Endothelial cell of umbilical vein (primary cell): ENCODE measurements around the gene TMEM51. TPM values are rescaled to one million over a fixed set of nuclear protein-coding genes. Genes with fewer than 3 reads are reported as not detected.
"Not testable (repeated sequence)": the region's sequence is repeated elsewhere in the genome, so short reads cannot be mapped to it uniquely, and the experiment has no call there.

ENCODE experiments used
- BruUV-seq: library from RNA; stranded (reverse); fragments of 400-500 nt; replicated peaks from 2 replicates; lab custom pipeline; 2021; lab: Mats Ljungman, UMichigan
- CTCF ChIA-PET: fragments of 300-600, 350-600 bp; sonication (Branson Sonifier 250); formaldehyde crosslinking; loops from one replicate; lab custom pipeline; 2021; ENCODE audit warnings: antibody characterized with exemption, inconsistent platforms; lab: Charles Lee
- POLR2A ChIA-PET: fragments of 300-600, 350-600 bp; sonication (Branson Sonifier 250); formaldehyde crosslinking; loops from one replicate; lab custom pipeline; 2021; ENCODE audit warnings: antibody characterized with exemption, inconsistent platforms; lab: Charles Lee
- DNase-seq: peaks from one replicate; pipeline ENCODE4 v3.0.0-alpha.2; 2011; ENCODE audit warnings: low read depth, low spot score
- FAIRE-seq: peaks from 2 replicates; lab custom pipeline; 2011; peaks lifted over from hg19 to GRCh38; lab: Jason Lieb, UNC
- H2AFZ ChIP-seq: 2 replicates; pipeline ENCODE4 v1.6.0; 2012; ENCODE audit warnings: low read depth, low read length, control low read depth, inconsistent platforms
- H3K27ac ChIP-seq: 2 replicates; pipeline ENCODE4 v1.5.1; 2011; ENCODE audit warnings: low read depth, mild to moderate bottlenecking, control low read depth, low read length, moderate library complexity; ENCODE audit not compliant: insufficient read depth
- H3K27me3 ChIP-seq, 2 experiments: 2 replicates each; pipeline versions ENCODE4 v1.6.0 to v1.6.1; 2011; ENCODE audit warnings: low read length in 2 of 2, mixed read lengths in 1 of 2; ENCODE audit not compliant: control insufficient read depth in 2 of 2, insufficient read depth in 2 of 2
- H3K36me3 ChIP-seq, 2 experiments: 2 replicates in 1 of 2; 3 replicates in 1 of 2; pipeline ENCODE4 v1.5.1; 2011; ENCODE audit warnings: low read length in 2 of 2, mild to moderate bottlenecking in 1 of 2, moderate library complexity in 1 of 2; ENCODE audit not compliant: control insufficient read depth in 2 of 2, insufficient read depth in 2 of 2; ENCODE audit errors: extremely low read depth in 1 of 2
- H3K4me1 ChIP-seq: 3 replicates; pipeline ENCODE4 v1.5.1; 2011; ENCODE audit warnings: mild to moderate bottlenecking, low read length; ENCODE audit not compliant: control insufficient read depth, insufficient read depth; ENCODE audit errors: extremely low read depth
- H3K4me2 ChIP-seq: 2 replicates; pipeline ENCODE4 v1.6.1; 2011; ENCODE audit warnings: low read length, control low read depth, mixed read lengths; ENCODE audit not compliant: insufficient read depth
- H3K4me3 ChIP-seq, 3 experiments: fragments of 200-600 bp in 1 of 3; sonication (generic), shearing (Covaris generic) in 1 of 3; replicated peaks in 1 of 3; 2 replicates each; pipeline ENCODE4 v1.5.1; 2011 to 2016; ENCODE audit warnings: control low read depth in 3 of 3, low read length in 3 of 3, mild to moderate bottlenecking in 2 of 3, inconsistent platforms in 1 of 3, low read depth in 1 of 3, moderate library complexity in 1 of 3; ENCODE audit not compliant: insufficient read depth in 1 of 3
- H3K79me2 ChIP-seq: 2 replicates; pipeline ENCODE4 v1.6.0; 2012; ENCODE audit warnings: low read length, inconsistent platforms; ENCODE audit not compliant: control insufficient read depth, insufficient read depth
- H3K9ac ChIP-seq: replicated peaks from 2 replicates; pipeline ENCODE3; 2011; ENCODE audit warnings: low read length, control low read depth; ENCODE audit not compliant: insufficient read depth; ENCODE audit errors: extremely low read depth
- H3K9me1 ChIP-seq: replicated peaks from 3 replicates; pipeline ENCODE4 v1.6.0; 2011; ENCODE audit warnings: mild to moderate bottlenecking, low read length; ENCODE audit not compliant: control insufficient read depth, insufficient read depth; ENCODE audit errors: extremely low read depth
- H3K9me3 ChIP-seq: replicated peaks from 2 replicates; pipeline ENCODE4 v1.5.1; 2012; ENCODE audit warnings: low read length, inconsistent platforms; ENCODE audit not compliant: control insufficient read depth, insufficient read depth
- H4K20me1 ChIP-seq: replicated peaks from 2 replicates; pipeline ENCODE3; 2011; ENCODE audit warnings: mild to moderate bottlenecking, low read length; ENCODE audit not compliant: control insufficient read depth, insufficient read depth; ENCODE audit errors: extremely low read depth
- CTCF ChIP-seq, 2 donors: IDR thresholded peaks; 1 replicate in 1 of 2; 2 replicates in 1 of 2; pipeline ENCODE4 v1.5.1; 2011; ENCODE audit warnings: low read length in 2 of 2, mild to moderate bottlenecking in 2 of 2, moderate library complexity in 2 of 2, control low read depth in 1 of 2, inconsistent platforms in 1 of 2, low read depth in 1 of 2; ENCODE audit not compliant: insufficient read depth in 1 of 2; ENCODE audit errors: extremely low read depth in 1 of 2
- EZH2 ChIP-seq: IDR thresholded peaks from 2 replicates; pipeline ENCODE4 v1.6.1; 2012; ENCODE audit warnings: borderline replicate concordance, low read depth, mild to moderate bottlenecking, moderate library complexity, low read length, inconsistent platforms; ENCODE audit not compliant: severe bottlenecking
- FOS ChIP-seq: IDR thresholded peaks from 2 replicates; pipeline ENCODE4 v1.6.1; 2011; ENCODE audit warnings: mild to moderate bottlenecking, low read length, moderate library complexity, borderline replicate concordance; ENCODE audit not compliant: insufficient read depth
- GATA2 ChIP-seq: IDR thresholded peaks from 2 replicates; pipeline ENCODE4 v1.7.0; 2011; ENCODE audit warnings: low read depth, mild to moderate bottlenecking, moderate library complexity, mixed read lengths, low read length; ENCODE audit not compliant: insufficient read length, insufficient read depth
- JUN ChIP-seq: IDR thresholded peaks from 2 replicates; pipeline ENCODE4 v1.6.1; 2011; ENCODE audit warnings: borderline replicate concordance, low read depth; ENCODE audit not compliant: insufficient read length, insufficient read depth
- MYC ChIP-seq: IDR thresholded peaks from one replicate; pipeline ENCODE4 v1.6.1; 2011; ENCODE audit warnings: mild to moderate bottlenecking, low read depth, low read length
- POLR2A ChIP-seq: IDR thresholded peaks from 2 replicates; pipeline ENCODE4 v1.6.1; 2012; ENCODE audit warnings: low read depth, mild to moderate bottlenecking, control low read depth, low read length
- POLR2AphosphoS5 ChIP-seq: IDR thresholded peaks from 2 replicates; pipeline ENCODE4 v1.6.1; 2012; ENCODE audit warnings: low read depth, mild to moderate bottlenecking, control low read depth, low read length, moderate library complexity; ENCODE audit not compliant: insufficient read depth
- dilution Hi-C: fragments of 300-500 bp; cut with MboI; formaldehyde crosslinking; loops from one replicate; pipeline ENCODE4 v1.15.0; 2019; ENCODE audit warnings: low sequenced_read_pairs; ENCODE audit not compliant: extremely low pct_ligation_motif_present
- intact Hi-C: fragments of 100-400 bp; cut with micrococcal nuclease; formaldehyde crosslinking; loops from one replicate; pipeline ENCODE4 v1.10.0; 2022
- polyA plus RNA-seq, 4 experiments: library from polyadenylated mRNA; depleted of rRNA in 3 of 4; stranded (reverse) in 3 of 4; unstranded in 1 of 4; fragments of >200 nt; gene quantifications; 2 replicates each; pipeline versions ENCODE4 v1.2.1 to v1.2.3, GENCODE V29; 2011 to 2012; ENCODE audit warnings: missing spikeins in 1 of 4
- total RNA-seq: library from RNA; stranded (reverse); gene quantifications from 2 replicates; pipeline ENCODE4 v1.2.3, GENCODE V29; 2021
- TF ChIP-seq, protein P1 (sequence below): IDR thresholded peaks from 2 replicates; pipeline ENCODE4 v1.6.1; 2011; ENCODE audit not compliant: insufficient read depth, insufficient read length

The TMEM51 gene
- total and polyA plus RNA-seq, 2 donors (not counting 3 experiments of a cell fraction or from before 2014, with no cell fraction given): 13.7 to 13.9 TPM

DNA sequence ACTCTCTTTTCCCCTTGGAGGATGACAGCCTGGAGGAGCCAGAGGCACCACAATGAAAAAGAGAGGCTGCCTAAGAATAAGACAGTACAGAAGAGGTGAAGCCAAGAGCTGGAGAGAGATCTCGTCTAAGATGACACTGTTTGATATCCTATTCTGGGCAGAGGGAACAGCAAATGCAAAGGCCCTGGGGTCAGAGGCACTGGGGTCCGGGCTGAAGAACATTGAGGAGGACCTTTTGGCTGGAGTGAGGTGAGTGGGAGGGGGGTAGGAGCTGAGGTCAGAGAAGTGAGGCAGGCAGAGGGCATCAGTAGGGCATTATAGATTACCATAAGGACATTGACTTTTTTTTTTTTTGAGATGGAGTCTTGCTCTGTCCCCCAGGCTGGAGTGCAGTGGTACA is 19.3 kb upstream of the TMEM51 start:
- no TSS peak for BruUV-seq
- POLR2A ChIA-PET: no interaction called here
- CTCF ChIA-PET: interaction anchor here (0.8 to 1.5 kb wide), 2 partner anchors 11 to 139 kb away, joined by 3 read pairs; no protein-coding TSS in a partner anchor

GRCh38 chr1:15135604-15136003 is 17.9 kb upstream of the TMEM51 start:
- H3K9ac ChIP-seq, FAIRE-seq, dilution Hi-C loops, H3K36me3 ChIP-seq, POLR2A ChIA-PET, H3K4me3 ChIP-seq, H4K20me1 ChIP-seq, BruUV-seq, H3K4me2 ChIP-seq, H3K9me3 ChIP-seq, H3K79me2 ChIP-seq, H3K27me3 ChIP-seq, H2AFZ ChIP-seq, H3K4me1 ChIP-seq, DNase-seq, H3K9me1 ChIP-seq, intact Hi-C loops, H3K27ac ChIP-seq, CTCF ChIA-PET: not testable (repeated sequence)

More for the DNA sequence above, 19.3 kb upstream of the TMEM51 start:
- Histone ChIP-seq H3K27ac (no peak overlapping the region), H3K4me1 (no peaks in the 10 kb centered on the region), H3K4me2 (no peak overlapping the region), H3K9me3 (no peaks in the 10 kb centered on the region), H3K9ac (no peak overlapping the region), H3K9me1 (no peaks in the 10 kb centered on the region), H3K79me2 (no peaks in the 10 kb centered on the region), H3K27me3 (no peaks in the 10 kb centered on the region), H3K4me3 (no peak overlapping the region), H4K20me1 (no peaks in the 10 kb centered on the region), H3K36me3 (no peaks in the 10 kb centered on the region), H2AFZ (no peak overlapping the region)
- DNase-seq: no peak
- intact Hi-C loops: no loop called here
- dilution Hi-C loops: no loop called here
- no peak for TF ChIP-seq CTCF (IDR thresholded peaks at IDR 0.05; ENCODE audit: extremely low read depth in 1 of 2, insufficient read depth in 1 of 2, low read depth in 1 of 2, low read length in 2 of 2)
- no peak for TF ChIP-seq EZH2
- TF ChIP-seq FOS: no peak
- TF ChIP-seq JUN: no peak
- TF ChIP-seq POLR2AphosphoS5: no peak
- no peak for TF ChIP-seq GATA2
- TF ChIP-seq MYC: no peak
- TF ChIP-seq POLR2A: no peak
- TF ChIP-seq, protein P1, sequence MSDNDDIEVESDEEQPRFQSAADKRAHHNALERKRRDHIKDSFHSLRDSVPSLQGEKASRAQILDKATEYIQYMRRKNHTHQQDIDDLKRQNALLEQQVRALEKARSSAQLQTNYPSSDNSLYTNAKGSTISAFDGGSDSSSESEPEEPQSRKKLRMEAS: no peak
- no peak for FAIRE-seq
